Measurements from ENCODE around the gene SEC24B.

- no peak for TF ChIP-seq REST (IDR thresholded peaks at IDR 0.05; ENCODE audit: unreplicated experiment)
- TF ChIP-seq POLR2AphosphoS5 (IDR thresholded peaks at IDR 0.05; ENCODE audit: low read depth) = no peak
- TF ChIP-seq EZH2 (IDR thresholded peaks at IDR 0.05; ENCODE audit: low read depth, unreplicated experiment) = no peak
- TF ChIP-seq CTCF (conservative IDR thresholded peaks at IDR 0.05; ENCODE audit: low read depth in 2 of 2) = no peak
Observed at GRCh38 chr4:109419679-109420078, 13.9 kb upstream of the SEC24B start.

Measured in GM23338 (cell line).